GM12878 (cell line): ENCODE results near the gene ZDHHC14. TPM values are rescaled to one million over a fixed set of nuclear protein-coding genes. Genes with fewer than 3 reads are reported as not detected.

Source experiments
- BCL11A ChIP-seq: IDR thresholded peaks from 2 replicates; pipeline ENCODE4 v1.6.1; 2011; ENCODE audit warnings: low read depth, low read length
- BHLHE40 ChIP-seq, 2 experiments: fragments of 450-650 bp in 1 of 2; IDR thresholded peaks; 2 replicates each; pipeline ENCODE4 v1.6.1; 2011 to 2017; ENCODE audit warnings: low read depth in 2 of 2, borderline replicate concordance in 1 of 2, improper control_type of control experiment in 1 of 2, low read length in 1 of 2, mild to moderate bottlenecking in 1 of 2
- BRCA1 ChIP-seq: IDR thresholded peaks from 2 replicates; pipeline ENCODE4 v1.6.1; 2011; ENCODE audit warnings: low read depth, low read length, improper control_type of control experiment
- CBFB ChIP-seq: IDR thresholded peaks from 2 replicates; pipeline ENCODE4 v1.6.1; 2016; ENCODE audit warnings: antibody characterized with exemption, low read depth
- CREB1 ChIP-seq: IDR thresholded peaks from 2 replicates; pipeline ENCODE4 v1.6.1; 2012; ENCODE audit warnings: low read depth, mild to moderate bottlenecking, inconsistent platforms
- NFXL1 ChIP-seq: fragments of 450-650 bp; IDR thresholded peaks from 2 replicates; pipeline ENCODE4 v1.6.1; 2017; ENCODE audit warnings: antibody characterized with exemption, mild to moderate bottlenecking, borderline replicate concordance
- RCOR1 ChIP-seq: conservative IDR thresholded peaks from 2 replicates; pipeline ENCODE4 v1.6.1; 2012; ENCODE audit warnings: low read depth, low read length, improper control_type of control experiment
- RELB ChIP-seq: fragments of 450-650 bp; IDR thresholded peaks from 2 replicates; pipeline ENCODE4 v1.6.1; 2017; ENCODE audit warnings: low read depth, mild to moderate bottlenecking, moderate library complexity
- REST ChIP-seq: IDR thresholded peaks from 2 replicates; pipeline ENCODE4 v1.6.1; 2012; ENCODE audit warnings: mild to moderate bottlenecking, low read depth, low read length
- SIX5 ChIP-seq: IDR thresholded peaks from 2 replicates; pipeline ENCODE4 v1.6.1; 2011; ENCODE audit warnings: mild to moderate bottlenecking, low read depth, low read length, moderate library complexity; ENCODE audit not compliant: severe bottlenecking
- ZBTB11 ChIP-seq: fragments of 450-650 bp; formaldehyde crosslinking; IDR thresholded peaks from 2 replicates; pipeline ENCODE4 v1.5.0; 2022; ENCODE audit warnings: mild to moderate bottlenecking, missing genetic modification characterization
- ZBTB33 ChIP-seq: fragments of 450-650 bp; IDR thresholded peaks from 2 replicates; pipeline ENCODE4 v1.6.1; 2017; ENCODE audit warnings: mild to moderate bottlenecking
- ZBTB40 ChIP-seq: fragments of 450-650 bp; IDR thresholded peaks from 2 replicates; pipeline ENCODE4 v1.6.1; 2016; ENCODE audit warnings: mild to moderate bottlenecking, moderate library complexity, borderline replicate concordance
- polyA plus RNA-seq, 11 experiments: library from polyadenylated mRNA; depleted of rRNA in 4 of 11; unstranded in 6 of 11; stranded (reverse) in 5 of 11; fragments of >200 nt; fragmentation: Nextera tagmentation in 4 of 11; fragmentation: Illumina TruSeq in 1 of 11; extraction: Ambion mirVana in 4 of 11; extraction: Trizol in 1 of 11; gene quantifications; 1 replicate in 1 of 11; 2 replicates in 10 of 11; pipeline versions ENCODE4 v1.2.1 to v1.2.3, GENCODE V29; 2011 to 2016; ENCODE audit warnings: inconsistent platforms in 2 of 11, missing spikeins in 2 of 11, low read depth in 1 of 11
- total RNA-seq, 4 experiments: library from RNA; depleted of rRNA in 3 of 4; stranded (reverse); fragments of >200 nt in 3 of 4; fragmentation: Illumina TruSeq in 1 of 4; extraction: Trizol in 1 of 4; gene quantifications; 2 replicates each; pipeline versions ENCODE4 v1.2.1 to v1.2.3, GENCODE V29; 2013 to 2021

Gene ZDHHC14
- total and polyA plus RNA-seq, 10 of the 15 experiments (the other 5 are each of a cell fraction or from before 2014, with no cell fraction given) = 0.15 to 16.0 (median 0.76) TPM; not detected in 1

- TF ChIP-seq ZBTB40 (no peak), SIX5 (no peak), CREB1 (no peak), CBFB (peak; percentile 91), RELB (peak; percentile 83; the same call in 1 of the 2 replicates), BRCA1 (no peak), NFXL1 (no peak), BHLHE40 (IDR thresholded peaks at IDR 0.05; ENCODE audit: borderline replicate concordance in 1 of 2, low read depth in 2 of 2, low read length in 1 of 2) (0 out of 4 replicates have a peak, but pooled peaks of 1 of the 2 experiments have one; percentile 47), BCL11A (peak; percentile 64; the same call in 1 of the 2 replicates), RCOR1 (no peak), ZBTB33 (no peak), REST (no peak), ZBTB11 (CRISPR knock-in tag) (no peak)
Measured at GRCh38 chr6:157569543-157569942, 188.6 kb downstream of the ZDHHC14 start (continued).
